GM06990 (cell line): Measurements from ENCODE around the gene SLC12A7.

Experiments
- DNase-seq: peaks from one replicate; pipeline ENCODE4 v3.0.0-alpha.2; 2011; ENCODE audit not compliant: insufficient read length; ENCODE audit errors: extremely low read depth
- H3K27me3 ChIP-seq: replicated peaks from 2 replicates; pipeline ENCODE4 v1.6.0; 2011; ENCODE audit warnings: low read length; ENCODE audit not compliant: control insufficient read depth, insufficient read depth
- H3K36me3 ChIP-seq: 2 replicates; pipeline ENCODE4 v1.5.1; 2011; ENCODE audit warnings: low read length; ENCODE audit not compliant: control insufficient read depth, insufficient read depth
- H3K4me3 ChIP-seq: replicated peaks from 2 replicates; pipeline ENCODE4 v1.5.1; 2011; ENCODE audit warnings: low read depth, mild to moderate bottlenecking, control low read depth, low read length
- TF ChIP-seq, protein P1 (sequence below): IDR thresholded peaks from 2 replicates; pipeline ENCODE4 v1.5.1; 2011; ENCODE audit warnings: low read length, control low read depth, mild to moderate bottlenecking, inconsistent platforms; ENCODE audit not compliant: insufficient read depth, poor library complexity, severe bottlenecking

Gene SLC12A7

DNA sequence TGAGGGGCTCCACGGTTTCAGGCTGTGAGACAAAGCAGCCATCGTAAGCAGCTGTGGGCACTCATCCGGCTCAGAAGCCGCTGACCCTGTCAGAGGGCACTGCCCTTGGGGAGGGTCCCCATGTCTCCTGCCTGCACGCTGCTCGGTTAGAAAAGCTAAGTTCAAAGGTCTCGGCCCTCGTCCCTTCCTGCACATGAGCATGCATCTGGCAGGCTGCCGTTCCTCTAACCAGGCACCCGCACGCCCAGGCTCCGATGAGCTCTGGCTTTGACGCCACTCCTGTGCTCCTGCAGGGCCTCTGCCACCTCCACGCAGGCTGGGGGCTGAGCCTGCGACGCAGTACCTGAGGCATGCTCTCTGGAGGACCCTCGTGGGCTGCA lies 52.0 kb downstream of the SLC12A7 start:
- H3K27me3 ChIP-seq, result no peaks in the 10 kb centered on the region
- DNase-seq, result no peak
- H3K4me3 ChIP-seq, result no peak overlapping the region
- H3K36me3 ChIP-seq, result no peaks in the 10 kb centered on the region
- TF ChIP-seq, protein P1, sequence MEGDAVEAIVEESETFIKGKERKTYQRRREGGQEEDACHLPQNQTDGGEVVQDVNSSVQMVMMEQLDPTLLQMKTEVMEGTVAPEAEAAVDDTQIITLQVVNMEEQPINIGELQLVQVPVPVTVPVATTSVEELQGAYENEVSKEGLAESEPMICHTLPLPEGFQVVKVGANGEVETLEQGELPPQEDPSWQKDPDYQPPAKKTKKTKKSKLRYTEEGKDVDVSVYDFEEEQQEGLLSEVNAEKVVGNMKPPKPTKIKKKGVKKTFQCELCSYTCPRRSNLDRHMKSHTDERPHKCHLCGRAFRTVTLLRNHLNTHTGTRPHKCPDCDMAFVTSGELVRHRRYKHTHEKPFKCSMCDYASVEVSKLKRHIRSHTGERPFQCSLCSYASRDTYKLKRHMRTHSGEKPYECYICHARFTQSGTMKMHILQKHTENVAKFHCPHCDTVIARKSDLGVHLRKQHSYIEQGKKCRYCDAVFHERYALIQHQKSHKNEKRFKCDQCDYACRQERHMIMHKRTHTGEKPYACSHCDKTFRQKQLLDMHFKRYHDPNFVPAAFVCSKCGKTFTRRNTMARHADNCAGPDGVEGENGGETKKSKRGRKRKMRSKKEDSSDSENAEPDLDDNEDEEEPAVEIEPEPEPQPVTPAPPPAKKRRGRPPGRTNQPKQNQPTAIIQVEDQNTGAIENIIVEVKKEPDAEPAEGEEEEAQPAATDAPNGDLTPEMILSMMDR, result no peak

DNA sequence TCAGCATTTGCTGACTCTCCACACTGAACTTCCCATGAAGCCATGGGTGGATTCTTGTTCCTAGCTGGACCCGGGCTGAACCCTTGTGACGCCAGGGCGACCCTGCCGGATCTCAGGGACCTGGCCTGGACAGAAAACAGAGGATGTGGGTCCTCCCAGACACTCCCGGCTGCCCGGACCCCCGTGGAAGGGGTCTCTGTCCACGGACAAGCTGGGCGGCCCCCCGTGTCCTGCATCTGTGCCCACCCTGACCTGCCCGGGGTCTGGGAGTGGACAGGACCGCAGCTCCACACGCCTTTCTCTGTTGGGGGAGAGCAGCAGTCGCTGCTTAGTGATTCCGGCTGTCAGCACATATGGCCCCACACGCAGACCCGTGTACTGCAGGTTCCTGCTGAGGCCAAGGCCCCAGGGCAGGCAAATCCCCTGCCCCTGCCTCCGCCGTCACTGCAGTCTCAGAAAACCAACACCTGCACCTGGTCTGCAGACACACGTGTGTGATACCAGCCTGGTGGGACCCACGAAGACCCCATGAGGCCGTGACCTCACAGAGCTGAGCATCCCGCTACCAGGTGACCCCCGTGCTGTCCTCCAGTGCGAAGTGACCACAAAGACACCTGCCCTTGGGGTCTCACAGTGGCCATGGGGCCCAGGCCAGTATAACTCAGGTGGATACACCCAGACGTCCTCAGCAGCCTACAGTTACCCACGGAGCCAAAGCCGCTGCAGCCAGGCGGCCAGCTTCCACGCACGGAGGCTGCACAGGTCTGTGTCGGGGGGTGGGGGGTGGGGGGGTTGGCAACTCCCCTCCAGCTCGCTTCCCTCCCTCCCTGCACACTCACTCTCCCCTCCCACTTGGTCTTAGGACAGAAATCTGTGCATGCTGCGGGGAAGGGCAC lies 52.6 kb downstream of the SLC12A7 start:
- no peaks in the 10 kb centered on the region for H3K27me3 ChIP-seq
- no peaks in the 10 kb centered on the region for H3K36me3 ChIP-seq

DNA sequence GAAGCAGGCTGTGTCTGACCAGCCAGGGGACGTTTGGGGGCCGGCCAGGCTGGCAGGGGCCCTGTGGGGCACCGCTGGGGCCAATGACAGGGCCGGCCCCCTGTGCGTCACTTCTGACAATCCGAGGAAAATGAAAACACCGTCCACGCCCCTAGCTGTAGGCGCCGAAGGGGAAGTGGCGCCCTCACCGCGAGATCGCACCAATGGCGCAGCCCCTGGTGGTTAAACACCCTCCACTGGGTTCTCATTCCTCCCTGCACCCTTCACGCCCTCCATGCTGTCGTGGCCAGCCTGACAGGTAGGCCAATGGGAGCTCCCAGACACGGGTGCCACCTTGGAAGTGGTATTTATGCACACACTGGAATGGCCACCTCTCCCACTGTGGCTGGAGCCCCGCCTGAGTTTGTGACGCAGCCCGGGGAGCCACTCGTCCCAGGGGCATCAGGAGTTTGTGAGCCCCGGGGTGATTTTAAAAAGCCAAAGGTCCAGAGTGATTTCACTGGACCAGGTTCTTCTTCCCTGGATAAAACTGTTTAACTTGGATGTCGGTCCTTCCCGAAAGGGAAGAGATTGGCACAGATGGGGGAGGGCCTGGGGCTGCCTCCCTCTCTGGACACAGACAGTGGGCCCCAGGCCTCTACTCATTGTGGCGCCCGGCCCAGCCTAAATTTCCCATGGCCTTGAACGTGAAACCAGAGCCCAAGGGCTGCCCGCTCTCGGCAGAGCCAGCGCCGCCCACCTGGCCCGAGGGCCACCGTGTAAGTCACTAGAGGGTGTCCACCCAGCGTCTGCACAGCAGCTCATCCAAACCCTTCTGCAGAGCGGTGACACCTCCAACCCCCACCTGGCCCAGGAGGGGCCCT lies 53.5 kb downstream of the SLC12A7 start:
- Histone ChIP-seq H3K4me3 (no peak overlapping the region), H3K36me3 (no peaks in the 10 kb centered on the region), H3K27me3 (no peaks in the 10 kb centered on the region)
- no peak for DNase-seq
- TF ChIP-seq, protein P1, result no peak

More for the DNA sequence above, 52.6 kb downstream of the SLC12A7 start:
- no peak for DNase-seq
- no peak overlapping the region for H3K4me3 ChIP-seq
- TF ChIP-seq, protein P1, result no peak

DNA sequence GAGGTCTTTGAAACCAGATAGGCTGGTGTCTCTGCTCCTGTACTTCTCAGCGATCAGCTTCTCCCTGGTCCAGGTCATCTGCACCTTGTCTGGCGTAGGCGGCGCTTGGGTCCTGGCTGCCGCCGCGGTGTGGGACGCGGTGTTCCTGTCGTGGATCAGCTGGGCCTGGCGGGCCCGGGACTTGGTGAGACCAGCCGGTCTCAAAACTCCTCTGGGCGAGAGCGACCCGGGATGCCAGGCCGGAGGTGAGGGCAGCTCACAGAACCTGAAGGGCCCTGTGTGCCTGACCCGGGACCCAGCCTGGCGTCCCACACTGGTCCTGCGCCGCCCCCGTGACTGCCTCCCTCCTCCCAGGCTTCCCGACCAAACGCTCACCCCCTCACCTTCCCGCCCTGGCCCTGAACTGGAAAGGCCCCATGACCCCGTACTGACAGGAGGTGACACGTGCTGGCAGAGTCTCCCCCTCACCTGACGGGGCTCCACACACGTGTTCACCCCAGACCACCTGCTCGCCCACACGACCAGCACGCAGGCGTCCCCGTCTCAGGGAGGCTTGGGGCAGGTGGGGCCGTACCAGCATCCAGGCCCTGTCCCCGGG lies 54.3 kb downstream of the SLC12A7 start:
- TF ChIP-seq, protein P1, result no peak
- DNase-seq, result no peak
- Histone ChIP-seq H3K4me3 (no peak overlapping the region), H3K36me3 (no peaks in the 10 kb centered on the region), H3K27me3 (no peaks in the 10 kb centered on the region; the same call in 1 of the 2 replicates)

DNA sequence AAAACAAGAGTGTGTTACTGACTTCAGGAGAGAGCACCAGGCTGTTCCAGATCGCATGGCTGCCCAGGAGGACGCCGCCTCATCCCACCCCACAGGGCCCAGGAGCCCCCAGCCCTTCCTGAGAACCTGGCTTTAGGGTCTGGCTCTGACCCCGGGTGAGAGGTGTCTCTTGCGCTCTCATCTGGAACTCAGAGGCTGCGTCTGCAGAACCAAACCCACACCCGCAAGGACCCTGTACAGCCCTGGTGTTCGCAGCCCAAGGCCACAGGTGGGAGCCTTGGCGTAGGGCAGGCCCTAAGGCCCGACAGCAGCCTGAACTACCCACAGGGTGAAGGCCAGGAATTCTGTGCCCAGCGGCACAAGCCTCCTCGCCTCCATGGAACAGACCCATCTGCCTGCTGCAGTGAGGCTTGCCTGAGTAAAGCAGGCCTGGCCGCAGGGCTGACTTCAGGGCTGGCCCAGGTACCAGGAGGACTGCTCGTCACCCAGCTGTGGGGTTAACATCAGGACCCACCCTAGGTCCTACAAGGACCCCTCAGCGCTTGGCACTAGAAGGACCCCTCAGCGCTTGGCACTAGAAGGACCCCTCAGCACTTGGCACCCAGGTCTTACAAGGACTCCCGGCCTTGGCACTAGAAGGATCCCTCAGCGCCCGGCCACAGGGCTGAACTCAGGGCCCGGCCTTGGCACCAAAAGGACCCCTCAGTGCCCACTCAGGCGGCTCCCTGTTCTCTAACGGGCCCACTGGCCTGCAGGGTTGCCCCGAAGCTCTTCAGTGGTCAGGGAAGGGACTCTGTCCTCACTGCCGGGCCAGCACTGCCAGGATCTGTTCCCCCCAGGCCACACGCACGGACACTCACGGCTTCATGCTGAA lies 55.0 kb downstream of the SLC12A7 start:
- Histone ChIP-seq H3K4me3 (no peak overlapping the region), H3K36me3 (no peaks in the 10 kb centered on the region), H3K27me3 (no peaks in the 10 kb centered on the region; the same call in 1 of the 2 replicates)
- DNase-seq, result no peak
- TF ChIP-seq, protein P1, result no peak
